ENCODE results near the gene DNA2.
"Not testable (repeated sequence)": the region's sequence is repeated elsewhere in the genome, so short reads cannot be mapped to it uniquely, and the experiment has no call there.

Gene DNA2

GRCh38 chr10:68471586-68472408, at the start of gene DNA2:
TSS of gene DNA2 (minus strand) at chr10:68471973. CDS start at chr10:68471864, 109 bp downstream.
- H3K4me1 Mint-ChIP-seq, result peaks cover 27% of the 10 kb centered on the region
- H3K9me3 Mint-ChIP-seq, result no peaks in the 10 kb centered on the region
- H3K27ac Mint-ChIP-seq, result peak within 1 kb of the TSS; percentile 97 to 99
- H3K27me3 Mint-ChIP-seq, result no peaks in the 10 kb centered on the region
- peak; percentile 95 for ATAC-seq
- peak within 1 kb of the TSS; percentile 95 to 96 for H3K4me3 Mint-ChIP-seq
- peak; percentile 81 to 85 for DNase-seq

- H3K27me3 Mint-ChIP-seq, ATAC-seq, H3K4me3 Mint-ChIP-seq, H3K27ac Mint-ChIP-seq, H3K9me3 Mint-ChIP-seq, DNase-seq, H3K4me1 Mint-ChIP-seq: not testable (repeated sequence)
Observed at GRCh38 chr10:68518609-68519008, 46.8 kb upstream of the DNA2 start.

- Mint-ChIP-seq H3K4me1 (no peaks in the 10 kb centered on the region), H3K9me3 (no peaks in the 10 kb centered on the region), H3K27ac (no peak overlapping the region), H3K4me3 (no peak overlapping the region), H3K27me3 (no peaks in the 10 kb centered on the region)
- DNase-seq (no peak), ATAC-seq (no peak)
Observed at GRCh38 chr10:68517188-68517587, 45.4 kb upstream of the DNA2 start.

- Mint-ChIP-seq H3K9me3 (no peaks in the 10 kb centered on the region), H3K4me3 (no peak overlapping the region), H3K27ac (peak overlapping the region in 1 of 2 donors; percentile 74), H3K27me3 (no peaks in the 10 kb centered on the region), H3K4me1 (no peaks in the 10 kb centered on the region)
- DNase-seq (no peak), ATAC-seq (no peak)
Observed at GRCh38 chr10:68516766-68517165, 45.0 kb upstream of the DNA2 start.

GRCh38 chr10:68516216-68516615, 44.4 kb upstream of the DNA2 start:
- DNase-seq, ATAC-seq, H3K27me3 Mint-ChIP-seq, H3K4me1 Mint-ChIP-seq, H3K27ac Mint-ChIP-seq, H3K9me3 Mint-ChIP-seq, H3K4me3 Mint-ChIP-seq: not testable (repeated sequence)

GRCh38 chr10:68508090-68508489, 36.3 kb upstream of the DNA2 start:
- Mint-ChIP-seq H3K4me1 (no peaks in the 10 kb centered on the region), H3K27ac (no peak overlapping the region), H3K27me3 (no peaks in the 10 kb centered on the region), H3K9me3 (no peaks in the 10 kb centered on the region), H3K4me3 (no peak overlapping the region)
- ATAC-seq (no peak), DNase-seq (no peak)

- DNase-seq, result no peak
- Mint-ChIP-seq H3K27ac (no peak overlapping the region), H3K27me3 (no peaks in the 10 kb centered on the region), H3K9me3 (no peaks in the 10 kb centered on the region), H3K4me3 (no peak overlapping the region), H3K4me1 (no peaks in the 10 kb centered on the region)
- ATAC-seq, result no peak
Observed at GRCh38 chr10:68506411-68506810, 34.6 kb upstream of the DNA2 start.

- ATAC-seq (no peak), DNase-seq (no peak)
- H3K27ac Mint-ChIP-seq, result no peak overlapping the region
- H3K27me3 Mint-ChIP-seq, result no peaks in the 10 kb centered on the region
- no peak overlapping the region for H3K4me3 Mint-ChIP-seq
- H3K9me3 Mint-ChIP-seq, result no peaks in the 10 kb centered on the region
- H3K4me1 Mint-ChIP-seq, result no peaks in the 10 kb centered on the region
Observed at GRCh38 chr10:68502846-68503245, 31.1 kb upstream of the DNA2 start.

GRCh38 chr10:68501691-68502090, 29.9 kb upstream of the DNA2 start:
- Mint-ChIP-seq H3K9me3 (no peaks in the 10 kb centered on the region), H3K4me1 (no peaks in the 10 kb centered on the region), H3K27me3 (no peaks in the 10 kb centered on the region), H3K4me3 (no peak overlapping the region), H3K27ac (no peak overlapping the region)
- no peak for DNase-seq
- ATAC-seq, result no peak

- Mint-ChIP-seq H3K4me3 (no peak overlapping the region), H3K9me3 (no peaks in the 10 kb centered on the region), H3K4me1 (no peaks in the 10 kb centered on the region), H3K27me3 (no peaks in the 10 kb centered on the region), H3K27ac (no peak overlapping the region)
- DNase-seq (no peak), ATAC-seq (no peak)
Observed at GRCh38 chr10:68499544-68499943, 27.8 kb upstream of the DNA2 start.

- Mint-ChIP-seq H3K9me3 (no peaks in the 10 kb centered on the region), H3K27me3 (no peaks in the 10 kb centered on the region), H3K4me3 (no peak overlapping the region), H3K4me1 (no peaks in the 10 kb centered on the region), H3K27ac (no peak overlapping the region)
- DNase-seq (no peak), ATAC-seq (no peak)
Observed at GRCh38 chr10:68496072-68496471, 24.3 kb upstream of the DNA2 start.

GRCh38 chr10:68492118-68492517, 20.3 kb upstream of the DNA2 start:
- Mint-ChIP-seq H3K4me1 (no peaks in the 10 kb centered on the region), H3K9me3 (no peaks in the 10 kb centered on the region)
- no peak for DNase-seq

GRCh38 chr10:68489919-68490318, 18.1 kb upstream of the DNA2 start:
- ATAC-seq (no peak), DNase-seq (no peak)
- Mint-ChIP-seq H3K4me1 (no peaks in the 10 kb centered on the region), H3K9me3 (no peaks in the 10 kb centered on the region), H3K27me3 (no peaks in the 10 kb centered on the region), H3K4me3 (no peak overlapping the region), H3K27ac (no peak overlapping the region)

More at GRCh38 chr10:68492118-68492517, 20.3 kb upstream of the DNA2 start:
- Mint-ChIP-seq H3K27me3 (no peaks in the 10 kb centered on the region), H3K27ac (no peak overlapping the region), H3K4me3 (no peak overlapping the region)
- ATAC-seq, result no peak

GRCh38 chr10:68474021-68474420, 2.2 kb upstream of the DNA2 start:
- H3K4me1 Mint-ChIP-seq, result peaks cover 27% of the 10 kb centered on the region
- H3K27me3 Mint-ChIP-seq, result no peaks in the 10 kb centered on the region
- H3K27ac Mint-ChIP-seq, result no peak overlapping the region
- no peaks in the 10 kb centered on the region for H3K9me3 Mint-ChIP-seq
- no peak for DNase-seq
- no peak overlapping the region for H3K4me3 Mint-ChIP-seq
- no peak for ATAC-seq

GRCh38 chr10:68471063-68471585, 649 bp downstream of the DNA2 start:
- Mint-ChIP-seq H3K9me3 (no peaks in the 10 kb centered on the region), H3K27me3 (no peaks in the 10 kb centered on the region), H3K27ac (peak overlapping the region; percentile 97 to 99), H3K4me3 (peak overlapping the region; percentile 95 to 96), H3K4me1 (peaks cover 27% of the 10 kb centered on the region)
- ATAC-seq, result peak; percentile 28
- DNase-seq, result no peak

GRCh38 chr10:68470300-68470699, 1.5 kb downstream of the DNA2 start:
- peak overlapping the region; percentile 95 to 96 for H3K4me3 Mint-ChIP-seq
- no peak for DNase-seq
- H3K9me3 Mint-ChIP-seq, result no peaks in the 10 kb centered on the region
- no peaks in the 10 kb centered on the region for H3K27me3 Mint-ChIP-seq
- no peak for ATAC-seq
- H3K4me1 Mint-ChIP-seq, result peaks cover 27% of the 10 kb centered on the region
- H3K27ac Mint-ChIP-seq, result peak overlapping the region in 1 of 2 donors; percentile 3
